HG03280 (cell line): ENCODE results near the gene ZNF471.

Experiments used
- ATAC-seq: cut with Tn5 transposase; IDR thresholded peaks from one replicate; pipeline ENCODE4 v1.9.1; 2021; ENCODE audit warnings: mild to moderate bottlenecking, moderate library complexity; ENCODE audit not compliant: unreplicated experiment

The ZNF471 gene

GRCh38 chr19:56572589-56572988 is 64.9 kb downstream of the ZNF471 start:
- no peak for ATAC-seq

GRCh38 chr19:56573914-56574313 is 66.3 kb downstream of the ZNF471 start:
- no peak for ATAC-seq

- ATAC-seq, result no peak
Measured at GRCh38 chr19:56577719-56578602, 70.3 kb downstream of the ZNF471 start.
